Loucy (cell line): ENCODE results near the gene FHIT.

ENCODE experiments used
- EZH2phosphoT487 ChIP-seq: fragments of 200-600 bp; IDR thresholded peaks from 2 replicates; pipeline ENCODE4 v1.6.1; 2018; ENCODE audit warnings: antibody characterized with exemption, mild to moderate bottlenecking, moderate library complexity, borderline replicate concordance
- TF ChIP-seq, protein P1 (sequence below): fragments of 200-600 bp; sonication (generic); conservative IDR thresholded peaks from 2 replicates; pipeline ENCODE4 v1.5.1; 2014; ENCODE audit warnings: mild to moderate bottlenecking, antibody characterized with exemption, low read length

DNA sequence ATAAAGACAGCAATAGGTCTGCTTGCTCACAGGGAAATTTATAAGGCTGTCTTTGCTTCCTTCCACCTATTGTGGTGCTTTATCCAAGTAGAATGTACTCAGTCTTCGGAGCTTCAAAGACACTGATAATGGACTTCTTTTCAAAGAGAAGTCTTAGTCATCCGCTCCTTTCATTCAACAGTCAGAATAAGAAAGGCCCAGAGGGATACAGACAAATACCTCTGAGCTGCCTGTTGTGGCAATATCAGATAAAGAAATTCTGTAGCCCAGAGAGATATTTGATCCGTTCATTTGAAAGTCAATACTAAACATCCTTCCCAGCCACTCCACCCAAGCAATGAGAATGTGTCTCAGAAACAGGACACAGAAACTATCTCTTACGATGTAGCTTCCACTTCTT, 110.0 kb downstream of the FHIT start:
- TF ChIP-seq, protein P1, sequence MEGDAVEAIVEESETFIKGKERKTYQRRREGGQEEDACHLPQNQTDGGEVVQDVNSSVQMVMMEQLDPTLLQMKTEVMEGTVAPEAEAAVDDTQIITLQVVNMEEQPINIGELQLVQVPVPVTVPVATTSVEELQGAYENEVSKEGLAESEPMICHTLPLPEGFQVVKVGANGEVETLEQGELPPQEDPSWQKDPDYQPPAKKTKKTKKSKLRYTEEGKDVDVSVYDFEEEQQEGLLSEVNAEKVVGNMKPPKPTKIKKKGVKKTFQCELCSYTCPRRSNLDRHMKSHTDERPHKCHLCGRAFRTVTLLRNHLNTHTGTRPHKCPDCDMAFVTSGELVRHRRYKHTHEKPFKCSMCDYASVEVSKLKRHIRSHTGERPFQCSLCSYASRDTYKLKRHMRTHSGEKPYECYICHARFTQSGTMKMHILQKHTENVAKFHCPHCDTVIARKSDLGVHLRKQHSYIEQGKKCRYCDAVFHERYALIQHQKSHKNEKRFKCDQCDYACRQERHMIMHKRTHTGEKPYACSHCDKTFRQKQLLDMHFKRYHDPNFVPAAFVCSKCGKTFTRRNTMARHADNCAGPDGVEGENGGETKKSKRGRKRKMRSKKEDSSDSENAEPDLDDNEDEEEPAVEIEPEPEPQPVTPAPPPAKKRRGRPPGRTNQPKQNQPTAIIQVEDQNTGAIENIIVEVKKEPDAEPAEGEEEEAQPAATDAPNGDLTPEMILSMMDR: no peak
- no peak for TF ChIP-seq EZH2phosphoT487
